ENCODE results near the gene NOXA1. TPM values are rescaled to one million over a fixed set of nuclear protein-coding genes. Genes with fewer than 3 reads are reported as not detected.

Gene NOXA1
- total and polyA plus RNA-seq, 9 of the 15 experiments (the other 6 are each of a cell fraction or from before 2014, with no cell fraction given): 0.07 to 1.2 (median 0.20) TPM; not detected in 4

DNA sequence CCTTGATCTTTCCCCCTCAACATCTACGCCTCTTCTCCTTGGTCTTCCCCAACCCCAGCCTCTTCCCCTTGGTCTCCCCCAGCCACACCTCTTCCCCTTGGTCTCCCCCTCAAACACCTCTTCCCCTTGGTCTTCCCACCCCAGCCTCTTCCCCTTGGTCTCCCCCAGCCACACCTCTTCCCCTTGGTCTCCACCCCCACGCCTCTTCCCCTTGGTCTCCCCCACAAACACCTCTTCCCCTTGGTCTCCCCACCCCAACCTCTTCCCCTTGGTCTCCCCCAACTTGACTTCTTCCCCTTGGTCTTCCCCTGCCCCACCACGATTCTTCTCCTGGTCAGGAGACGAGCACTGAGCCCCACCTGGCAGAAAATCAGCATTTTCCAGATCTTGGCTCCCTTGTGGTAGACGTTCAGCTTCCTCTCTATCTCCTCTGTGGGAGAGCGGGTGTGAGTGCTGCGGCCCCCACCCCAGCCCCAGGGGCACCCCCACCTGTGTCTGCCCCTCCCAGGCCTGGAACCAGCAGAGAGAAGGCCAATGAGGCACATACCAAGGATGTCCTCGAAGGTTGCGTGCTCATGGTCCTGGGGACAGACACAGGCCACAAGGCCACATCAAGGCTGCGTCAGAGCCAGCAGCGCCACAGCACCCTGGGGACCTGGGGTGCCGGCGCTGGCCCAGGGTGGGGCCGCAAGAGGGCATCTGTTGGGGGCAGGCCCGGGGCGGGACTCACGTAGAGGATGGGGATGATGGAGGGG, 29.0 kb downstream of the NOXA1 start:
- no peak overlapping the region for H2AFZ ChIP-seq (ENCODE audit: low read depth, low read length)
- DNase-seq (ENCODE audit: extremely low read depth in 1 of 4, low spot score in 3 of 4) (no peak), ATAC-seq (no peak), FAIRE-seq (no peak)
- CTCF ChIA-PET (ENCODE audit: low intra/inter-chr PET ratio): no interaction called here
- H3K79me2 ChIP-seq (ENCODE audit: control insufficient read depth, insufficient read depth, low read length): no peaks in the 10 kb centered on the region
- peaks cover 65% of the 10 kb centered on the region for H3K36me3 ChIP-seq (ENCODE audit: control insufficient read depth, insufficient read depth, low read length)
- in situ Hi-C loops (cut with MboI) (no loop called here), intact Hi-C loops (cut with micrococcal nuclease) (no loop called here)
- H3K27me3 ChIP-seq (ENCODE audit: control insufficient read depth in 2 of 2, insufficient read depth in 2 of 2, low read length in 2 of 2): no peaks in the 10 kb centered on the region
- no peaks in the 10 kb centered on the region for H4K20me1 ChIP-seq (replicated peaks; ENCODE audit: control insufficient read depth, insufficient read depth, low read length)
- WGBS (ENCODE audit: insufficient coverage, low coverage, missing lambda C conversion rate): 93% methylated on average over 10 of the region's 17 CpGs
- peak overlapping the region in 1 of 2 experiments; percentile 1; a peak in 1 of 4 replicates for H3K9ac ChIP-seq (ENCODE audit: insufficient read depth in 1 of 2, low read depth in 2 of 2, low read length in 2 of 2)
- H3K9me3 ChIP-seq (replicated peaks; ENCODE audit: control insufficient read depth, insufficient read depth, low read depth, low read length): no peaks in the 10 kb centered on the region
- H3K4me3 ChIP-seq: no peak overlapping the region
- BruUV-seq (replicated peaks): no TSS peak
- no peak overlapping the region for H3K4me2 ChIP-seq (ENCODE audit: insufficient read depth, low read length)
- H3K27ac ChIP-seq (ENCODE audit: extremely low read depth, low read depth, low read length): no peak overlapping the region
- H3K4me1 ChIP-seq (replicated peaks in 1 of 2; ENCODE audit: control insufficient read depth in 2 of 2, insufficient read depth in 2 of 2, low read length in 2 of 2): peaks cover 7 to 87% of the 10 kb centered on the region in 2 experiments
- POLR2A ChIA-PET: interaction anchor here (0.6 kb wide), 1 partner anchor 34 kb away, joined by 3 read pairs; no protein-coding TSS in a partner anchor
- peak; percentile 5 for TF ChIP-seq PRDM10 (IDR thresholded peaks at IDR 0.05; ENCODE audit: partially characterized antibody)
- TF ChIP-seq NFIC (IDR thresholded peaks at IDR 0.05): no peak
- no peak for TF ChIP-seq STAT5B (CRISPR knock-in tag; IDR thresholded peaks at IDR 0.05)
- no peaks in the 10 kb centered on the region for H3K9me1 ChIP-seq (ENCODE audit: control insufficient read depth, insufficient read depth, low read length)
